Left ventricle myocardium superior (tissue), 1 donor: ENCODE measurements around the gene CDS2. TPM values are rescaled to one million over a fixed set of nuclear protein-coding genes. Genes with fewer than 3 reads are reported as not detected.

Experiments
- ATAC-seq: fragments of 200-7000 bp; cut with Tn5 transposase; one replicate; pipeline ENCODE4 v1.9.1; 2020; ENCODE audit warnings: mild to moderate bottlenecking, moderate library complexity
- DNase-seq: peaks from one replicate; pipeline ENCODE4 v3.0.0-alpha.2; 2020
- intact Hi-C: fragments of 100-400 bp; cut with micrococcal nuclease; formaldehyde crosslinking; loops from one replicate; pipeline ENCODE4 v1.11.0; 2022
- total RNA-seq: library from RNA; stranded (reverse); fragmentation: NEBNext Ultra II Directional; extraction: Animal tissue kit (Norgen Biotek cat#: 25700); gene quantifications from one replicate; pipeline ENCODE4 v1.2.1, GENCODE V29; 2021
- donor health status: DM: no; HTN: yes; CAD: no; lungs with severe emphysema.

Gene CDS2
- total RNA-seq, 1 donor from 2014 or later, result 68.9 TPM

DNA sequence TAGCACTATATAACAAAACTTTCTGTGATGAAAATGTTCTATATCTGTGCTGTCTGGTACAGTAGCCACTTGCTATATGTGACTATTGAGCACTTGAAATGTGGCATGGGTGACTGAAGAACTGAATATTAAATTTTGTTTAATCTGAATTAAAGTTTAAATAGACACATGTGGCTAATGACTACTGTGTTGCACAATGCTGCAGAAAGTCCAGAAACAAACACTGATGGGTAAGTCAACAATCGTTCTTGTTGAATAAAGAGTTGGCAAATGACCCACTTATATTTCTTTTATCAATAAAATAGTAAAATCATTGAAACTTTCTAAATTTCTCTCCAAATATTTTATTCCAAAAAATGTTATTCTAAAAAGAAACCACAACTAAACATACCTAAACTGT is 108.2 kb downstream of the CDS2 start:
- intact Hi-C loops, result no loop called here
- ATAC-seq, result no peak
- DNase-seq, result no peak

Other genes with a start within 250 kb of the CDS2 start
- gene SLC23A2, start 125.5 kb upstream of the CDS2 start, total RNA-seq, result 6.4 TPM
- gene TMEM230, start 13.9 kb upstream of the CDS2 start, total RNA-seq, result 88.3 TPM
- 32.6 TPM for gene PCNA, start 7.0 kb upstream of the CDS2 start, total RNA-seq
- not detected for gene PROKR2, start 189.9 kb downstream of the CDS2 start, total RNA-seq